SK-N-SH (cell line): ENCODE data around the gene SLC4A8. TPM values are rescaled to one million over a fixed set of nuclear protein-coding genes. Genes with fewer than 3 reads are reported as not detected.
"Not testable (repeated sequence)": the region's sequence is repeated elsewhere in the genome, so short reads cannot be mapped to it uniquely, and the experiment has no call there.

Source experiments
- CTCF ChIA-PET: fragments of 300-600, 350-600 bp; formaldehyde crosslinking; extraction: SDS; loops from one replicate; lab custom pipeline; 2021; lab: Yijun Ruan, JAX
- POLR2A ChIA-PET: fragments of 350-600 bp; sonication (Branson Sonifier 250); formaldehyde crosslinking; extraction: SDS; loops from one replicate; lab custom pipeline; 2020; ENCODE audit warnings: antibody characterized with exemption, inconsistent platforms; lab: Yijun Ruan, JAX
- DNase-seq: peaks from one replicate; pipeline ENCODE4 v3.0.0; 2012
- H2AFZ ChIP-seq: fragments of 200-600 bp; sonication (generic); 2 replicates; pipeline ENCODE4 v1.8.1; 2016; ENCODE audit warnings: antibody characterized with exemption, mild to moderate bottlenecking, low read depth
- H3F3A ChIP-seq: fragments of 200-600 bp; sonication (generic); replicated peaks from 2 replicates; pipeline ENCODE3; 2016; ENCODE audit warnings: antibody characterized with exemption, mild to moderate bottlenecking; ENCODE audit not compliant: insufficient read depth
- H3K27ac ChIP-seq, 2 experiments: fragments of 200-500 bp in 1 of 2; fragments of 200-600 bp in 1 of 2; sonication (Bioruptor generic) in 1 of 2; sonication (generic), shearing (Covaris generic) in 1 of 2; 2 replicates each; pipeline versions ENCODE4 v1.5.1 to v1.6.1; 2014 to 2016; ENCODE audit warnings: low read depth in 2 of 2, inconsistent platforms in 1 of 2, low read length in 1 of 2, mild to moderate bottlenecking in 1 of 2, mixed read lengths in 1 of 2
- H3K27me3 ChIP-seq: fragments of 200-600 bp; sonication (generic), shearing (Covaris generic); 2 replicates; pipeline ENCODE4 v1.6.1; 2016; ENCODE audit warnings: mixed run types; ENCODE audit not compliant: insufficient read depth
- H3K36me3 ChIP-seq, 2 experiments: fragments of 200-500 bp in 1 of 2; fragments of 200-600 bp in 1 of 2; sonication (Bioruptor generic) in 1 of 2; sonication (generic) in 1 of 2; replicated peaks in 1 of 2; 2 replicates each; pipeline versions ENCODE3 to v1.5.1; 2014 to 2016; ENCODE audit warnings: low read length in 1 of 2, mild to moderate bottlenecking in 1 of 2; ENCODE audit not compliant: insufficient read depth in 2 of 2, control insufficient read depth in 1 of 2
- H3K4me1 ChIP-seq, 2 experiments: fragments of 200-500 bp in 1 of 2; fragments of 200-600 bp in 1 of 2; sonication (Bioruptor generic) in 1 of 2; sonication (generic), shearing (Covaris generic) in 1 of 2; 2 replicates each; pipeline versions ENCODE4 v1.5.1 to v1.6.1; 2014 to 2016; ENCODE audit warnings: low read depth in 1 of 2, low read length in 1 of 2, mixed run types in 1 of 2; ENCODE audit not compliant: insufficient read depth in 2 of 2, control insufficient read depth in 1 of 2
- H3K4me2 ChIP-seq: fragments of 200-600 bp; sonication (generic), shearing (Covaris generic); 2 replicates; pipeline ENCODE4 v1.6.1; 2017; ENCODE audit warnings: mixed run types
- H3K4me3 ChIP-seq, 2 experiments: fragments of 200-500 bp in 1 of 2; fragments of 200-600 bp in 1 of 2; sonication (Bioruptor generic) in 1 of 2; sonication (generic), shearing (Covaris generic) in 1 of 2; 2 replicates each; pipeline versions ENCODE4 v1.5.1 to v1.8.1; 2014 to 2016; ENCODE audit warnings: low read depth in 2 of 2, inconsistent platforms in 1 of 2, low read length in 1 of 2, mild to moderate bottlenecking in 1 of 2, mixed read lengths in 1 of 2, moderate library complexity in 1 of 2
- H3K79me2 ChIP-seq: fragments of 200-600 bp; sonication (generic); 2 replicates; pipeline ENCODE4 v1.8.1; 2017; ENCODE audit warnings: mild to moderate bottlenecking; ENCODE audit not compliant: insufficient read depth
- H3K9ac ChIP-seq: fragments of 200-600 bp; sonication (generic); 2 replicates; pipeline ENCODE4 v1.6.1; 2017; ENCODE audit warnings: mixed run types
- H3K9me2 ChIP-seq: fragments of 200-600 bp; sonication (generic); 2 replicates; pipeline ENCODE4 v1.6.1; 2017; ENCODE audit warnings: mixed run types
- H3K9me3 ChIP-seq: fragments of 200-600 bp; sonication (generic); 2 replicates; pipeline ENCODE4 v1.6.1; 2017; ENCODE audit warnings: mixed run types, mild to moderate bottlenecking, moderate library complexity
- H4K20me1 ChIP-seq: fragments of 200-600 bp; sonication (generic); 2 replicates; pipeline ENCODE4 v1.6.1; 2017; ENCODE audit warnings: mild to moderate bottlenecking, mixed run types; ENCODE audit not compliant: insufficient read depth
- EP300 ChIP-seq, 2 experiments: IDR thresholded peaks; 2 replicates each; pipeline versions ENCODE4 v1.4.0 to v1.6.1; 2012; ENCODE audit warnings: borderline replicate concordance in 1 of 2, low read depth in 1 of 2, low read length in 1 of 2
- EZH2phosphoT487 ChIP-seq: fragments of 200-600 bp; sonication (generic); IDR thresholded peaks from 2 replicates; pipeline ENCODE4 v1.6.1; 2017; ENCODE audit warnings: low read depth, mixed run types, mild to moderate bottlenecking, antibody characterized with exemption, moderate library complexity, borderline replicate concordance
- FOXM1 ChIP-seq: IDR thresholded peaks from 2 replicates; pipeline ENCODE4 v1.4.0; 2012; ENCODE audit warnings: low read depth, mild to moderate bottlenecking
- NFIC ChIP-seq: IDR thresholded peaks from 2 replicates; pipeline ENCODE4 v1.4.0; 2012; ENCODE audit warnings: borderline replicate concordance
- RAD21 ChIP-seq: IDR thresholded peaks from 2 replicates; pipeline ENCODE4 v1.6.1; 2012; ENCODE audit warnings: mild to moderate bottlenecking, low read length
- RCOR1 ChIP-seq: fragments of 150-350 bp; IDR thresholded peaks from 2 replicates; pipeline ENCODE4 v1.6.1; 2017; ENCODE audit warnings: antibody characterized with exemption, low read length
- SMC3 ChIP-seq: IDR thresholded peaks from 2 replicates; pipeline ENCODE4 v1.6.1; 2012; ENCODE audit warnings: low read depth, low read length, improper control_type of control experiment
- USF2 ChIP-seq: fragments of 150-350 bp; IDR thresholded peaks from 2 replicates; pipeline ENCODE4 v1.6.1; 2017; ENCODE audit warnings: antibody characterized with exemption, low read length, low read depth, borderline replicate concordance
- ZBTB33 ChIP-seq: IDR thresholded peaks from 2 replicates; pipeline ENCODE4 v1.4.0; 2012; ENCODE audit warnings: low read depth, borderline replicate concordance
- WGBS: methylation state at CpG from one replicate; pipeline ENCODE4 v1.1.6; 2017; ENCODE audit warnings: low lambda C conversion rate; 5-methylcytosine and 5-hydroxymethylcytosine counted together
- polyA plus RNA-seq, 3 experiments: library from polyadenylated mRNA; depleted of rRNA; stranded (reverse); fragments of >200 nt; gene quantifications; 2 replicates each; pipeline ENCODE4 v1.2.3, GENCODE V29; 2012

The SLC4A8 gene
- polyA plus RNA-seq, 1 of the 3 experiments (the other 2 are of a cell fraction), result 5.2 TPM

DNA sequence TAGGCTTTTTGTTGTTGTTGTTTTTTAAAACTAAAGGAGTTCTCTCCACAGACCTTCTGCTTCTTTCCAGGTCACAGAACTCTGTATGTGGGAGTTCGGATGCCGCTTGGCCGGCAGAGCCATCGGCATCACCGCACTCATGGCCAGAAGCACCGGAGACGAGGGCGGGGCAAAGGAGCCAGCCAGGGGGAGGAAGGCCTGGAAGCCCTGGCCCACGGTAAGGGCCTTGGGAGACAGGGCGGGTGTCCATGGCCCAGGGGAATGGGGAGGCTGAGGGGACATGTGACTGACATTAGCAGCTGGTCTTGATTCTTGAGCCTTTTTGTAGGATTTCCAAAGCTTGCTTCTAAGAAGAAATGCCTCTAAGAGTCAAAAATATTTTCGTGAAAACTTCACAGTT is 26.2 kb downstream of the SLC4A8 start (continued):
- no peak for TF ChIP-seq USF2
- TF ChIP-seq EZH2phosphoT487, result no peak
- TF ChIP-seq EP300 (IDR thresholded peaks at IDR 0.05; ENCODE audit: borderline replicate concordance in 1 of 2, low read depth in 1 of 2, low read length in 1 of 2), result no peak
- no peak for TF ChIP-seq ZBTB33
- TF ChIP-seq FOXM1, result no peak
- TF ChIP-seq RAD21, result no peak
- no peak for TF ChIP-seq SMC3
- no peak for TF ChIP-seq NFIC
- TF ChIP-seq RCOR1, result no peak

GRCh38 chr12:51454016-51454415 is 29.4 kb downstream of the SLC4A8 start:
- CTCF ChIA-PET, H3K27me3 ChIP-seq, H3K27ac ChIP-seq, H4K20me1 ChIP-seq, H3K9me3 ChIP-seq, H3K4me3 ChIP-seq, DNase-seq, H3K36me3 ChIP-seq, POLR2A ChIA-PET, H3F3A ChIP-seq, H2AFZ ChIP-seq, H3K4me1 ChIP-seq, H3K9me2 ChIP-seq, H3K9ac ChIP-seq, H3K79me2 ChIP-seq, H3K4me2 ChIP-seq: not testable (repeated sequence)
- WGBS, result 94% methylated on average over 7 of the region's 7 CpGs

DNA sequence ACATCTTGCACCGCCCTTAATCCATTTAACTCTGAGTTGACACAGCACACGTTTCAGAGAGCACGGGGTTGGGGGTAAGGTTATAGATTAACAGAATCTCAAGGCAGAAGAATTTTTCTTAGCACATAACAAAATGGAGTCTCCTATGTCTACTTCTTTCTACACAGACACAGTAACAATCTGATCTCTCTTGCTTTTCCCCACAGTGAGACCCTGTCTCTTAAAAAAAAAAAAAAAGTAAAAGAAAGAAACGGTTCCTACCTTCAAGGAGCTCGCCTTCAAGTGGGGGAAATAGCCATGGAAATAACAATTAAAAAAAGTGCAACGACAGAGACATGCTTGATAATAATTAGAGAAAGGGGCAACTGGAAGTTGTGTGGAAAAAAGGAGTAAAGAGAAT is 30.4 kb downstream of the SLC4A8 start:
- H3K36me3 ChIP-seq, H3K9ac ChIP-seq, H3K27me3 ChIP-seq, H3K4me2 ChIP-seq, H3K27ac ChIP-seq, H2AFZ ChIP-seq, CTCF ChIA-PET, H3K9me3 ChIP-seq, H3K4me3 ChIP-seq, H3K79me2 ChIP-seq, H3F3A ChIP-seq, H3K4me1 ChIP-seq, POLR2A ChIA-PET, H3K9me2 ChIP-seq, DNase-seq, H4K20me1 ChIP-seq: not testable (repeated sequence)
- WGBS, result 75% methylated on average over 3 of the region's 6 CpGs
